Measurements from ENCODE around the gene CDKN1C.

The CDKN1C gene

DNA sequence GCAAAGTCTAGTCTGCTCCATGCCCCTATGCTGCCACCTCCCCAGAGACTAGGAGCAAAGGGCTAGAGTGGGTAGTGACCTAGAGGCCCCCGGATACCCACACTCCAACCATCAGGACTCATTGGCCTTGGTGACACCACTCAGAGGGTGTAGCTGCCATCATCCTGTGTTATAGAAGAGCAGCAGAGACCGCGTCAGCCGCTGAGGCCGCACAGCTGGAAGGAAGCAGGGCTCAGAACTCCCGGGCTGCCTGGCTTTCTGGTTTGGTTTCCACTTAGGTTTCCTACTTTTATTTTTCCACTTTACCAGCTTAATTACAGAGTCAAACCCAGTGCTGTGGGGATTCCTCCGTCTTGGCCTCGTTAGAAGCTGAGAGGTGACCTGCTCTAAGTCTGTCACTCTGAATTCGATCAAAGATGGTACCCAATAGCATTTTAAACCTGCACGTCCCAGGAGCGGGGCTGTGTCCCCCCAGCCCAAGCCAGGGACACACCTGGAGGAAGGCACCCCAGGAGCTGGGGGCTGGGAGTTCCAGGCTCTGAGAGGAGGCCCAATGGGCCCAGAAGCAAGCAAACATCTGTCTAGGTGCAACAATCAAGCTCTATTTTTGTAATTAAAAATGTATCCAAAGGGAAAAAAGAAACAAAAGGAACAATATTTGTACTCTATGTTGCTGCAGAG is 2.1 kb upstream of the CDKN1C start:
- DNase-seq = no peak

DNA sequence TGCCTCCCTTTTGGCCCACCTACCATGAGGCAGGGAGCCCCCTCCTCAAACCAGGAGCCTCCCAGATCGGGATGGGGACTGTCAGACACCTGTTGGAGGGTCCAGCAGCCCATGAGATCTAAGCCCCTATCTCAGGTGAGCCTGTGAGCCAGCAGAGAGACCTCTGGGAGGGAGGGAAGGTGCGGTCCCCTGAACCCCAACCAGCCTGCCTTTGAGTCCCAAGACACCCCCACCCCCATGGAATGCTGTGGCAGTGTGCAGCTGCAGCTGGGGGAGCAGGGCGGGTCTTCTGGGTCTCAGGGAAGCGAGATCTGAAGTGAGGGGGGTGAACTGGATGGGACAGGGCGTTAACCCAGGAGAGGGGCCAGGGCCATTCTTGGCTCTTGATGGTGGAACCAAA is 1.4 kb upstream of the CDKN1C start:
- no peak for DNase-seq

DNA sequence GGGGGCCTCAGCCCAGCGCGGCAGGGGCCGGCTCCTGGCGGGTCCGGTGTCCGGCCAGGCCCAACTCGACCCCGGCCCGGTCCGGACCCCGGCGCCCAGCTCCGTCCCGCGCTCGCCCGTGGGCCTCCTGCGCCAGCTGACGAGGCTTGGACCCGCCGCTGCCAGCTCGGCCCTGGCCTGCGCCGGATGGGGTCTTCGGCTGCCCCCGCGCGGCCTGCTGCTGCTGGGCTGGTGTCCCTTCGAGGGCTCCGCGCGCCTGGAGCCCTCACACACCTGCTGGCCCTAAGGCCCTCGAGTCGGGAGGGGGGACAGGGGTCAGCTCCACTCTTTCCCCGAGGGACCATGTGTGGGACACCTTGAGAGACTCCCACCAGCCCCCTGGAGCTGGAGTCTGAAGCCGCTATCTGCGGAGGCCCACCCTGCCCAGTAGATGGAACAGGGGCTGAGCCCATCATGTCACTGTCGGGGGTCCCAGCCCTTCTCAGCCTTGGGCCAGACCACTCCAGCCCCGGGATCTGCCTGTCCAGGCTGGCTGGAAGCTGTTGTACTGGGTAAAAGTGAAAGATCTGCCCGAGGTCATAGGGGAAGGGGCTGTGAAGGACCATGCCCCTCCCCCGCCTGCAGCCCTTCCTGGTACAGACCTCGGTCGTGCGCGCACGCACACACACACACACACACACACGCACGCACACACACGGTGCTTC is 768 bp upstream of the CDKN1C start:
- peak; percentile 84 for DNase-seq

DNA sequence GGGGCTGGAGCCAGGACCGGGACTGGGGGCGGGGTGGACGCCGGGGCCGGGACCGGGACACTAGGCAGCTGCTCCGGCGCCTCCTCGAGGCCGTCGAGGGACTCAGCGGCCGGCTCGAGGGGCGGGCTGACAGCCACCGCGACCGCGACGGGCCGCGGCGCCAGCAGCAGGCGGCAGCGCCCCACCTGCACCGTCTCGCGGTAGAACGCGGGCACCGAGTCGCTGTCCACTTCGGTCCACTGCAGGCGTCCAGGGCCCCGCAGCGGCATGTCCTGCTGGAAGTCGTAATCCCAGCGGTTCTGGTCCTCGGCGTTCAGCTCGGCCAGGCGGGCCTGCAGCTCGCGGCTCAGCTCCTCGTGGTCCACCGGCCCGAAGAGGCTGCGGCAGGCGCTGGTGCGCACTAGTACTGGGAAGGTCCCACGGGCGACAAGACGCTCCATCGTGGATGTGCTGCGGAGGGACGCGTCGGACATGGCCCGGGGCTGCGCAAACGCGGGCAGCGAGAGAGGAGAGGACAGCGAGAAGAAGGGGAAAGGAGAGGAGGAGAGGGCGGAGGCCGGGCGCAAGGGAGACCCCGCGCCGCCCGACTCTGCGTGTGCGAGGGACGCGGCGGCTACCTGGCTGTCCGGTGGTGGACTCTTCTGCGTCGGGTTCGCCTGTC is 428 bp downstream of the CDKN1C start:
- peak; percentile 74 for DNase-seq

DNA sequence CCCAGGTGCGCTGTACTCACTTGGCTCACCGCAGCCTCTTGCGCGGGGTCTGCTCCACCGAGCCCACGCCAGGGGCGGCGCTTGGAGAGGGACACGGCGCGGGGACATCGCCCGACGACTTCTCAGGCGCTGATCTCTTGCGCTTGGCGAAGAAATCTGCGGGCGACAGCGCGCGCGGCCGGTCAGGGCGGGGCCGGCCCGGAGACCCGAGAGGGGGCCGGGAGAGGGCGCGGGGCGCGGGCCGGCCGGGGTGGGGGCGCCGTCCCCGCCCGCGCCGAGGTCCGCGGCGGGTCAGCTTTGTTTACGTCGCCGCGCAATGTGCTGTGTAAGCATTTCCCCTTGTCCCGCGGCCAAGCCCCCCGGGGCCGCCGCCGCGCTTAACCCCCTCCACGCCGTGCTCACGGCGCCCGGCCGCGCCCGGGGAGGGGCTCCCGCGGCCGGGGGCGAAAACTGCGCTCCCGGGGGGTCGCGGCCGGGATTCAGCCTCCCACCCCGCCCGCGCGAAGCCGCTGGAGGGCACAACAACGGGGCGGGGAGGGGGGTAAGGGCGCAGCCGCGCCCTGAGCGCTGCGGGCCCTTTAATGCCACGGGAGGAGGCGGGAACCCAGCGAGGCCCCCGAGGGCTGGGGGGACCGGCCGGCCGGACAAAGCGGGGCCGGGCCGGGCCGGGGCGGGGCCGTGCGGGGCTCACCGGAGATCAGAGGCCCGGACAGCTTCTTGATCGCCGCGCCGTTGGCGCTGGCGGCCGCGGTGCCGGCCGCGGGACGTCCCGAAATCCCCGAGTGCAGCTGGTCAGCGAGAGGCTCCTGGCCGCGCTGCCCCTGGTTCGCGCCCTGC is 1.4 kb downstream of the CDKN1C start:
- no peak for DNase-seq

DNA sequence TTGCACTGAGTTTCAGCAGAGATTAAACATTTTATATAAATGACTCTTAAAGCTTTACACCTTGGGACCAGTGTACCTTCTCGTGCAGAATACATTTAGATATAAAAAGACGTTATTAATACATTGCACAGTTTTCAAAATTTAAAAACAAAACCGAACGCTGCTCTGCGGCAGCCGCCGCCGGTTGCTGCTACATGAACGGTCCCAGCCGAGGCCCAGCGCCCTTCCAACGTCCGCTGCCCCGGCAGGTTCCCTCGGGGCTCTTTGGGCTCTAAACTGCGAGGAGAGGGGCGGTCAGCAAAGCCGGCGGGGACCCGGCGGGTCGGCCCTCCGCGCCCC is 2.0 kb downstream of the CDKN1C start:
- DNase-seq = no peak

DNA sequence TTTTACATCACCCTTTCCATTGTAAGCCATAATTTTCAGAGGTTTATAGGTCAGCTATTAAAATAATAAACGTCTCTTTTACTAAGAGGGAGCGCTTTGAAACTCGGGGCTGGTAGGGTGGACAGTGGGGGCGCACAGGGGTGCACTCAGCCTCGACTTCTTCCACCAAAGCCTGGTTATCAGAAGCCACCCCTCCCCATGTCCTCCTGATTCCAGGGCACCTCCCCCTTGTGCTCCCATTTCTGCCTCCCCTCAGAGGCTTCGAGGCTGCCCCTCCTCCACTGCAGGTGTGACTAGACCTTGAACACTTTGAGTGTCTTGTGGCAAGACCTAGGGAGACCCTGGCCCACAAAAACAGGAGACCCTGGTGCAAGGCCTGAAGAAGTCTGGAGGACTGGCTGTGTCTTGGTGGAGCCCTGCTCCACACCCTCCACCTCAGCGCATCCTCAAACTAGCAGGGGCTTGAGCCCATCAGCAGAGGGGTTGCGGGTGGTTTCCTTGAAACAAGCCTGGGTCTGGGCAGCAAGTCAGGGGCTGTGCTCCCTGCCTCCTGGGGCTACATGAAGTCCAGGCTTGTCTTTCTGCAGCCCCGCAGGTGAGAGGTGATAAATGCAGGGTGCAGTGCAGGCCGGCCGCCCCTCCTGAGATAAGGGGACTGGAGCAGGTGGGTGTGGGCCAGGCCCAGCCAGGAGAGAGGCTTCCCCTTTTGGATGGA is 3.0 kb downstream of the CDKN1C start:
- DNase-seq = no peak

DNA sequence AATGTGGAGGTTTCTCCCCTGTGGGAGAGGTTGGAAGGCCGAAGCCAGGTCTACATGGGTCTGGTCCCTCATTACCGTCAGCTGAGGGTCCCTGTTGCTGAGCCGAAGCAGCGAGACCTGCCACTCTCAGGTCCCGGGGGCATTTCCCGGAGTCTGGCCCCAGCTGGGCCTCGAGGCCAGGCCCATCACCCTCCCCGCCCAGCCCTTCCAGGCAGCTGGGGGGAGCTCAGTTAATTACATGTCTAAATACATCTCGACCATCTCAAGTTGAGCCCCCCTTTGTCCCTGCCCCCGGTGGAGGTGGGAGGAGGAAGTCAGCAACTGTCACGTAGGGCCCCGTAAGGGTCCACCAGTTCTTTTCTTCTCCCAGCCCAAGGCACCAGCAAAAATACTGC is 3.6 kb downstream of the CDKN1C start:
- no peak for DNase-seq

DNA sequence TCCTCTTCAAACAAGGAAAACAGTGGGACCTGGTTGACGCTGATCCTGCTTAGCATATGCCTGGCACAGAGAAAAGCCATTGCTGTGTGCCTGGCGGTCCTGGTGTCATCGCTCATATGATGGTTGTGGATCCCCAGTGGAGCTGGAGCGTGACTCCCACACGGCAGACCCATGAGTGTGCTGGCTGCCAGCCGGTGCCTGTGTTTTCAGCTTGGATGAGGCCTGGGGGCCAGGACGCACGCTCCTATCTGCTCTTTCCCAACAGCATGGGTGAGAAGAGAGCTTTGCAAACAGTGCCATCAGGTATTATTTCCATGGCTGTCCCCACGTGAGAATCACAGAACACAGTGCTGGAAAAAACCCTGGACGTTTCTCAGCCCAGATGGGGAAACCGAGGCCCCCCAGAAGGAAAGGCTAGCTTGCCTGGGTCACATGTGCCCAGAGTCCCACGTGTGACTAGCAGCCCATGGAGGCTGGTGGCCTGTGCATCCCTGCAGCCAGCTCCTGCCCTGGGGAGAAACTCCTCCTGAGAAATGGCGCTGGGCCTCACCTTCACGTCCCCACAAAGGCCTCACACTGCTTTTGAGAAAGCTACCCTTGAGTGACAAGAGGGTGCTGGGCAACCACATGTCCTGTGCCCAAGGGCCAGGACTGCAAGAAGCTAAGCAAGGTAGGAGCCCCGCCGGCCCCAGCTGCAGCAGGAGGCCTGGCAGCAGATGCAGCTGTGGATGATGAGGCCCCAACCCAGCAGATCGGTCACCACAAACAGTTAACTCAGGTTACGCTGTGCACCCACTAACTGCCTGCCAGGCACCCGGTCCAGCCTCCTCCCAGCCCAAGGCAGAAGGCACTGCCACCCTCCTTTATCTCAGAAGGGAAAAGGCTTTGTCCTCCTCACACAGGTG is 4.2 kb downstream of the CDKN1C start:
- no peak for DNase-seq

DNA sequence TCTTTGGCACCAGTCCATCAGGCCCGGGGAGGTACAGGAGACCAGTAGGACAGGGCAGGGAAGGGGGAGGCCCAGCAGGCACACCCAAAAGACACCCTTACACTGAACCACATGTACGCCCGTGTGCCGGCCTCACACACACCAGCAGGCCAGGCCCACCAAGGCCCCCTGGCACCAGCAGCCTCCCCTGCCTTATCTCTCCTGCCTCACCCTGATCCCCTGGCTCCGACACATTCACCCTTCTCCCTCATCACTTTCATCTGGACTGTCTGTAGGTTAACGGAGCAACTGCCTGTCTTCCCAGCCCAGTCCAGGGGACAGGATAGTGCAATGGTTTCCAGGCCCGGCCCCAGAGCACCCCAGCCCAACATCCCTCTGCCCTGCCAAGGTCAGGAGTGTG is 4.9 kb downstream of the CDKN1C start:
- no peak for DNase-seq

DNA sequence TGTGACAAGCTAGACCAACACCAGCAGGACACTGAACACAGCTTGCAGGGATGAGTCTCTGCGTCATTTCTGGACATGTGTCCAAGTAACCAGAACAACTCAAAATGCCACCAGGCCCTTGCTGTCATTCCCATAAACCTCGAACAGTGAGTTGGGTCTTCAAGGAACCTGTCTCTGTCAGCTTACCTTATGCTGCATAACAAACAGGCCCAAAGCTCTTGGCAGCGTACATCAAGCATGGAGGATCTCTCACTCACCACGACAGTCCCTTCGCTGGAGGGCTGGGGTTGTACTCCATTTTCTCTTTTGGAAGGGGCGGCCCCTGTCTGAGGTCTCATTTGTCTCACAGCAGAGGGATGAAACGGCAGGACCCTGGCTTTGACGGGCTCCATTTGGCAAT is 6.8 kb downstream of the CDKN1C start:
- DNase-seq = no peak

DNA sequence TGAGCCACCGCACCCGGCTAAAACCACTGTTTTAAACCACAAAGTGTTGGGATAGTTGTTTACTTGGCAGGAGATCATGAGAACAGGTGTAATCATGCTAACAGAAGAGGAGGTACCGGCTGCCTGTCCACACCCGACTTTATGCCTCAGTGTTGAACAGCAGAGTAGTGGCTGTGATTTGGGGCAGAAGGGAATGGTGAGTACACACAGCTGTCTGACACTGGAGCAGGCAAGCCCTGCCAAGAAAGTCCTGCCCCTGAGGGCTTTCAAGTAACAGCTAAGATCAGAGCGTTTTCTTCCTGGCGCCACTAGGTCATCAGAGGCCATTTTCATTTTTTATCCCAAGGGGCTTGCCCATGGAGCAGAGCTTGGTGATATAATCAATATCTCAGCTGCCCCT is 8.1 kb downstream of the CDKN1C start:
- no peak for DNase-seq

DNA sequence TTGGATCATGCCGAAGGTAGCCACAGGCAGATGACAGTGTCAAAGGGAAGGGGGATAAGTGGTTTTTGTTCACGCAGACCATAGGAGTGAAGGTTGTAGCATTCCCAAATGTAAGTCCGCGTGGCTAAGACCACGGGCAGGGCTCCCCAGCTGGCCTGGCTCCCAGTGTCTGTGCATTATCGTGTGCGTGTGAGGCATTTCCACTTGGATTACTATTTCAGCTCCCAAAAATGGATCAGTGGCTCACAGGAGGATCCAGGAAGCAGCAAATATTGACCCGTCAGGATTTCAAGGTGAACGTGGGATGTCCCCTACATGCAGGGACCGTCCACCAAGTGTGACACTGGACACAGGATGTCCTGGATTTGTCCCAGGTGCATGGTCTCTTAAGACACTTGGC is 10.6 kb downstream of the CDKN1C start:
- no peak for DNase-seq

DNA sequence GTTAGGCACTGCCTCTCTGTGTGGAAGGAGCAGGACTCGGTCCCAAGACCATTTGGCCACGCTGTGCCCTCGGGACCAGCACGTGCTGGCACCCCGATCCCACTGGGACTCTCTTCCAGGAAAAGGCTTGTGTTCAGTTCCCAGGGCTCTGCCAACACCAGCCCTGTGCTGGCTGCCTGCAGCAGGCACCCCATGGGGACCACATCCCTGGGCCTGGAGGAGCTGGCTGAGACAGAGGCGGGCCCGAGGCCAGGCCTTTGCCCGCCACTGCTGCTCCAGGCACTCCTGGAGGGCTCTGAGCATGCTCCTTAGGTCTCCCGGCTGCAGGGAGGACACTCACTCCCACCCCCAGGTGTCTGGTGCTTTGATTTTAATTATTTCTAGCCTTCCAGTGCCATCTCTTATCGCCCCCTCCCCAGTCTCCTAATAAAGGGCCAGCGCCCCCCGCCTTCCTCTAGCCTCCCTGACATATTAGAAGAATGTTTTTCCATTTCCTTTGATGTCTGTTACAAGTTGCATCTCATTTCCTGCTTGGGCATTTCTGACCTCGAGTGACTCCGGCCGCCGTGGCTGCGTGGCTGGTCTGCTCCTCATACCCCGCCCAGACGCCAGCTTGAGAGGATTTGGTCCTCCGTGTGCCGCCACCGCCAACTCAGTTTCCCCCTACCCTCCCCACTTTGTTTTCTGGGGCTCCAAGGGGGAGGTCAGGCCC is 14.4 kb downstream of the CDKN1C start:
- no peak for DNase-seq

DNA sequence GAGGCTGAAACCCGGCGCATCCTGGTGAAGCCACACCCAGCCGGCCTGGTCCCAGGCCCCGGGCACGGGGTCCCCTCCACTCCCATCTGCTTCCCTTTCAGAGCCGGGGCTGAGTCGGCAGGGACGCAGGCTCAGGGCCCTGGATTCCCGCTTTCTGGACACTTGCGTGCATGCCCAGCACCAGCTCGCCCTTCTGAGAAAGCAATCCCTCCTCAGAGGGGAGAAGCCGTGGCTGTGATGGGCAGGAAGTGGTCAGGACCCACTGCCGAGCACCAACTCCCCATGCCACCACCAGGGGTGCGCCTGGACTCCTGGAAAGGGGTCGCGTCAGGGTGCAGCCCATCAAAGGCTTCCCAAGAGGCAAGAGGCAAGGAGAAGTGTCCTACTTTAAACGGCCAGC is 15.1 kb downstream of the CDKN1C start:
- no peak for DNase-seq

DNA sequence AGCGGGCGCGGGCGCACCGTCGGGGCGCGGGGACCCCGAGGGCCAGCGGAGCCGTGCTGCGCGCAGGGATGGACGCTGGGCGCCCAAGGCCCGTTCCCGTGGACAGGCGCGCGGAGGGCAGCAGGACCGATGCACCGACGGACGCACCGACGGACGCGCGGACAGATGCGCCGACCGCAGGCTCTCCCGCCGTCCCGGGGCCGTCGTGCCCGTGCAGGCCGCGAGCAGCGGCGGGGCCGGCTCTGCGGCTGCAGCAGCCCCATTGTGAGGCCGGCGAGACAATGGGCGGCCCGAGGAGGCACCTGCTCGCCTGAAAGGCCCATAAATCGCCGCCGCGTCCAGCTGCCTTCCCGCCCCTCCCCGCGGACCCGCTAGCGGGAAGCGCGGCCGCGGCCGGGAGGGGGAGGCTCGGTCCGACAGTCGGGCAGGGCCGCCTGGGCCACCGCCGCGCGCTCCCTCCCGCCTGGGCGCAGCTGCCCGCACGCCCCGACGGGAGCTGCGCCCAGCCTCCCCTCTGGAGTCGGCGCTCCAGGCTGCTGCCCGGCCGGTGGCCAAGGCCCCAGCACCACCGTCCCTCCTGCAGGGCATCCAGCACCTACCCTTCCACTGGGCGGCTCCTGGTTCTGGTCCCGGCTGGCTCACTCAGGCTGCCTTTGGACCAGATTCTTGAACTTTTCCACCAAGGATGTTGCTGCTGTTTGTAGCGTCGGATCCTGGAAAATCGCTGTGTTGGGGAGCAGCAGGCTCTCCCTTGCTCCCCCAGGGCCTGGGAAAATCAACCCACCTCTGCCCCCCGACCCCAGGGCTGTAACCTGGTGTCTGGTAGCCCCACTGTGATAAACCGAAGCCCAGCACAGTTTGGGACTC is 15.8 kb downstream of the CDKN1C start:
- DNase-seq = no peak

DNA sequence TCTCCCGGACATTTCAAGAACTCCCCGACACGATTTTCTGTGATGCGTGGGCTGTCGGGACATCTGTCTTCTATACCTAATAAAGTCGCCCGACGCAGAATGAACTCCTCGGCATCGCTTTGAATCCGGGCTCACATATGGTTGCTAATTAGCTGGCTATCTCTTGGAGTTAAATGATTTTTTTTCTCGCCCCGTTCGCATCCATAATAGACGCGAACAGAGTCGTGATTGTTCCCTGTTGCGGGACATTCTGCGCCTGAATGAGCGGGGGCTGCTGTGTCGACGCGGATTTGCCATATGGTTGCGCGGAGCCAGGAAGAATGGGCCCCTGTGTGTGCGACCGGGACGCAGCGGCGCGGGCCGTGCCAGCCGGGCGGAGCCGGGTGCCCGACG is 16.4 kb downstream of the CDKN1C start:
- no peak for DNase-seq

DNA sequence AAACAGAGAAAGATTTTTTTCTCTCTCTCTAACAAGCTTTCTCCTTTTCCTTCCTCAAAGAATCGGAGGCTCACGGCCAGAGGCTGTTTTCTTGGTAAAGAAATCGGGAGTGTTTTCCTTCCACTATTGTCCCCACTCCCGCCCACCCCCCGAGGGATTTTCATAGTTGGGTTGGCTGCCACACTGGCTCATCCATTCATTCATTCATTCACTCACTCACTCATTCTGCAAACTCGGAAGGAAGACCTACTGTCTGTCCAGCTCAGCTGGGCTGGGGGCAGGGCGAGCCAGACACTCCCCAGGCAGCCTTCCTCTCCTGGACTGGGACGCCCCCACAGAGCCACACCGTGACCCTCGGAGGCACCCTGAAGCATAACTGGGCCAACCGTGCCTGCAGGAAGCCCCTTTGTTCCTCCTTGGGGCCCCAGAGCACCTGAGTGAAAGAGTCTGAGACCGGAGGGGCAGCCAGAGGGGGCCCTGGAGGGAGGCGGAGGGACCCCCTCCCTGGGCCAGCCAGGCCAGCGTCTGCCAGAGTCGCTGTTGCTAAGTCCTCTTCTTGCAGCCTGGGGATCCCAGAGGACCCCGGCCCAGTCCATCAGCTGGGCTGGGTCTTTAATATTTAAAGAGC is 17.0 kb downstream of the CDKN1C start:
- DNase-seq = no peak

DNA sequence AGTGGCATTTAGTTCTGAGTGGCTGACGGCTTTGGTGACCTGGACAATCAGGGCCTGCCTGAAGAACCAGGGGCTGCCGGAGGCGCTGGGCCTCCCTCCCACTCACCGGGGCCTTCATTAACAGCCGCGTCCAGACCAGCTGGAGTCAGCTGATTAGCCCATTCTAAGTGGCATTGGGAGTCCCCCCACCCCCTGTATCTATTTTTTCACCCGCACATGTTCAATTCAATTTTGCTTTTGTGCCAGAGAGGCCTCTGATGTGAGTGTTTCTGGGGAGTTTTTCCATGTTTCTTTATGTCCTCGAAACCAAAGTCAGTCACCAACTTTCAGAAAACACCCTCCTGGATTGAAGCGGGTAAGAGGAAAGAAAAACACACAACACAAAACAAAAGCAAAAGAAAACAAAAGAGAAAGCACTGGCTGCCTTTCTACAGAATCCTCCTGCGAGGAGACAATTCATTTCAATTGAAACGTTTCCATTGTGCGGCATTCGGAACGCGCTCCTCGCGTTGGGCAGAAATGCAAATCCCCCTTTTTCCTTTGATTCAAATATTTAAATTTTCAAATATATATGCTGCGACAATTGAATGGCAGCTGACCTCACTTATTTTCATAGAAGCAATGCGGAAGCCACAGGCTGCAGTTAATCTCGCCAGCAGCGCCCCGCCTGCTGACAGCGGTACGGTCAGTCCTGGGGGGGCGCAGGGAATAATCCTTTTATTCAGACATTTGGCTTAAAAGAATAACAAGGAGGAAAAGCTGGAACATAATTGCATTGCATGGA is 17.7 kb downstream of the CDKN1C start:
- DNase-seq = no peak

Measured in right forelimb (tissue), 1 donor.